D341Med (cell line): Measurements from ENCODE around the gene EXOC1.

Source experiments
- DNase-seq: peaks from one replicate; pipeline ENCODE4 v3.0.0; 2012; ENCODE audit warnings: low spot score

Gene EXOC1

GRCh38 chr4:55951191-55951922 lies 97.9 kb downstream of the EXOC1 start:
- no peak for DNase-seq
